Endothelial cell of umbilical vein (primary cell): ENCODE data around the gene MAP2K5. TPM values are rescaled to one million over a fixed set of nuclear protein-coding genes. Genes with fewer than 3 reads are reported as not detected.

Source experiments
- BruUV-seq: library from RNA; stranded (reverse); fragments of 400-500 nt; replicated peaks from 2 replicates; lab custom pipeline; 2021; lab: Mats Ljungman, UMichigan
- CTCF ChIA-PET: fragments of 300-600, 350-600 bp; sonication (Branson Sonifier 250); formaldehyde crosslinking; loops from one replicate; lab custom pipeline; 2021; ENCODE audit warnings: antibody characterized with exemption, inconsistent platforms; lab: Charles Lee
- POLR2A ChIA-PET: fragments of 300-600, 350-600 bp; sonication (Branson Sonifier 250); formaldehyde crosslinking; loops from one replicate; lab custom pipeline; 2021; ENCODE audit warnings: antibody characterized with exemption, inconsistent platforms; lab: Charles Lee
- DNase-seq: peaks from one replicate; pipeline ENCODE4 v3.0.0-alpha.2; 2011; ENCODE audit warnings: low read depth, low spot score
- FAIRE-seq: peaks from 2 replicates; lab custom pipeline; 2011; peaks lifted over from hg19 to GRCh38; lab: Jason Lieb, UNC
- H2AFZ ChIP-seq: 2 replicates; pipeline ENCODE4 v1.6.0; 2012; ENCODE audit warnings: low read depth, low read length, control low read depth, inconsistent platforms
- H3K27ac ChIP-seq: 2 replicates; pipeline ENCODE4 v1.5.1; 2011; ENCODE audit warnings: low read depth, mild to moderate bottlenecking, control low read depth, low read length, moderate library complexity; ENCODE audit not compliant: insufficient read depth
- H3K27me3 ChIP-seq, 2 experiments: 2 replicates each; pipeline versions ENCODE4 v1.6.0 to v1.6.1; 2011; ENCODE audit warnings: low read length in 2 of 2, mixed read lengths in 1 of 2; ENCODE audit not compliant: control insufficient read depth in 2 of 2, insufficient read depth in 2 of 2
- H3K36me3 ChIP-seq, 2 experiments: 2 replicates in 1 of 2; 3 replicates in 1 of 2; pipeline ENCODE4 v1.5.1; 2011; ENCODE audit warnings: low read length in 2 of 2, mild to moderate bottlenecking in 1 of 2, moderate library complexity in 1 of 2; ENCODE audit not compliant: control insufficient read depth in 2 of 2, insufficient read depth in 2 of 2; ENCODE audit errors: extremely low read depth in 1 of 2
- H3K4me1 ChIP-seq: 3 replicates; pipeline ENCODE4 v1.5.1; 2011; ENCODE audit warnings: mild to moderate bottlenecking, low read length; ENCODE audit not compliant: control insufficient read depth, insufficient read depth; ENCODE audit errors: extremely low read depth
- H3K4me2 ChIP-seq: 2 replicates; pipeline ENCODE4 v1.6.1; 2011; ENCODE audit warnings: low read length, control low read depth, mixed read lengths; ENCODE audit not compliant: insufficient read depth
- H3K4me3 ChIP-seq, 3 experiments: fragments of 200-600 bp in 1 of 3; sonication (generic), shearing (Covaris generic) in 1 of 3; replicated peaks in 1 of 3; 2 replicates each; pipeline ENCODE4 v1.5.1; 2011 to 2016; ENCODE audit warnings: control low read depth in 3 of 3, low read length in 3 of 3, mild to moderate bottlenecking in 2 of 3, inconsistent platforms in 1 of 3, low read depth in 1 of 3, moderate library complexity in 1 of 3; ENCODE audit not compliant: insufficient read depth in 1 of 3
- H3K79me2 ChIP-seq: 2 replicates; pipeline ENCODE4 v1.6.0; 2012; ENCODE audit warnings: low read length, inconsistent platforms; ENCODE audit not compliant: control insufficient read depth, insufficient read depth
- H3K9ac ChIP-seq: replicated peaks from 2 replicates; pipeline ENCODE3; 2011; ENCODE audit warnings: low read length, control low read depth; ENCODE audit not compliant: insufficient read depth; ENCODE audit errors: extremely low read depth
- H3K9me1 ChIP-seq: replicated peaks from 3 replicates; pipeline ENCODE4 v1.6.0; 2011; ENCODE audit warnings: mild to moderate bottlenecking, low read length; ENCODE audit not compliant: control insufficient read depth, insufficient read depth; ENCODE audit errors: extremely low read depth
- H3K9me3 ChIP-seq: replicated peaks from 2 replicates; pipeline ENCODE4 v1.5.1; 2012; ENCODE audit warnings: low read length, inconsistent platforms; ENCODE audit not compliant: control insufficient read depth, insufficient read depth
- H4K20me1 ChIP-seq: replicated peaks from 2 replicates; pipeline ENCODE3; 2011; ENCODE audit warnings: mild to moderate bottlenecking, low read length; ENCODE audit not compliant: control insufficient read depth, insufficient read depth; ENCODE audit errors: extremely low read depth
- CTCF ChIP-seq, 2 donors: IDR thresholded peaks; 1 replicate in 1 of 2; 2 replicates in 1 of 2; pipeline ENCODE4 v1.5.1; 2011; ENCODE audit warnings: low read length in 2 of 2, mild to moderate bottlenecking in 2 of 2, moderate library complexity in 2 of 2, control low read depth in 1 of 2, inconsistent platforms in 1 of 2, low read depth in 1 of 2; ENCODE audit not compliant: insufficient read depth in 1 of 2; ENCODE audit errors: extremely low read depth in 1 of 2
- EZH2 ChIP-seq: IDR thresholded peaks from 2 replicates; pipeline ENCODE4 v1.6.1; 2012; ENCODE audit warnings: borderline replicate concordance, low read depth, mild to moderate bottlenecking, moderate library complexity, low read length, inconsistent platforms; ENCODE audit not compliant: severe bottlenecking
- FOS ChIP-seq: IDR thresholded peaks from 2 replicates; pipeline ENCODE4 v1.6.1; 2011; ENCODE audit warnings: mild to moderate bottlenecking, low read length, moderate library complexity, borderline replicate concordance; ENCODE audit not compliant: insufficient read depth
- GATA2 ChIP-seq: IDR thresholded peaks from 2 replicates; pipeline ENCODE4 v1.7.0; 2011; ENCODE audit warnings: low read depth, mild to moderate bottlenecking, moderate library complexity, mixed read lengths, low read length; ENCODE audit not compliant: insufficient read length, insufficient read depth
- JUN ChIP-seq: IDR thresholded peaks from 2 replicates; pipeline ENCODE4 v1.6.1; 2011; ENCODE audit warnings: borderline replicate concordance, low read depth; ENCODE audit not compliant: insufficient read length, insufficient read depth
- MYC ChIP-seq: IDR thresholded peaks from one replicate; pipeline ENCODE4 v1.6.1; 2011; ENCODE audit warnings: mild to moderate bottlenecking, low read depth, low read length
- POLR2A ChIP-seq: IDR thresholded peaks from 2 replicates; pipeline ENCODE4 v1.6.1; 2012; ENCODE audit warnings: low read depth, mild to moderate bottlenecking, control low read depth, low read length
- POLR2AphosphoS5 ChIP-seq: IDR thresholded peaks from 2 replicates; pipeline ENCODE4 v1.6.1; 2012; ENCODE audit warnings: low read depth, mild to moderate bottlenecking, control low read depth, low read length, moderate library complexity; ENCODE audit not compliant: insufficient read depth
- dilution Hi-C: fragments of 300-500 bp; cut with MboI; formaldehyde crosslinking; loops from one replicate; pipeline ENCODE4 v1.15.0; 2019; ENCODE audit warnings: low sequenced_read_pairs; ENCODE audit not compliant: extremely low pct_ligation_motif_present
- intact Hi-C: fragments of 100-400 bp; cut with micrococcal nuclease; formaldehyde crosslinking; loops from one replicate; pipeline ENCODE4 v1.10.0; 2022
- polyA plus RNA-seq, 4 experiments: library from polyadenylated mRNA; depleted of rRNA in 3 of 4; stranded (reverse) in 3 of 4; unstranded in 1 of 4; fragments of >200 nt; gene quantifications; 2 replicates each; pipeline versions ENCODE4 v1.2.1 to v1.2.3, GENCODE V29; 2011 to 2012; ENCODE audit warnings: missing spikeins in 1 of 4
- total RNA-seq: library from RNA; stranded (reverse); gene quantifications from 2 replicates; pipeline ENCODE4 v1.2.3, GENCODE V29; 2021

The MAP2K5 gene
- total and polyA plus RNA-seq, 2 donors (not counting 3 experiments of a cell fraction or from before 2014, with no cell fraction given): 4.9 to 24.7 TPM

GRCh38 chr15:67551207-67551743, 8.8 kb downstream of the MAP2K5 start:
- Histone ChIP-seq H3K9ac (no peak overlapping the region), H3K9me3 (no peaks in the 10 kb centered on the region), H3K27me3 (no peaks in the 10 kb centered on the region), H3K27ac (no peak overlapping the region), H3K79me2 (no peaks in the 10 kb centered on the region), H3K4me1 (no peaks in the 10 kb centered on the region), H3K4me3 (no peak overlapping the region), H3K4me2 (no peak overlapping the region), H3K36me3 (no peaks in the 10 kb centered on the region), H3K9me1 (no peaks in the 10 kb centered on the region), H2AFZ (no peak overlapping the region), H4K20me1 (no peaks in the 10 kb centered on the region)
- no peak for TF ChIP-seq POLR2AphosphoS5
- no peak for TF ChIP-seq MYC
- no peak for TF ChIP-seq JUN
- TF ChIP-seq GATA2: no peak
- TF ChIP-seq FOS: no peak
- no peak for TF ChIP-seq CTCF (IDR thresholded peaks at IDR 0.05; ENCODE audit: extremely low read depth in 1 of 2, insufficient read depth in 1 of 2, low read depth in 1 of 2, low read length in 2 of 2)
- dilution Hi-C loops (no loop called here), intact Hi-C loops (no loop called here)
- no TSS peak for BruUV-seq
- CTCF ChIA-PET: no interaction called here
- FAIRE-seq: peak; percentile 38
- POLR2A ChIA-PET: no interaction called here
- no peak for DNase-seq

GRCh38 chr15:67554580-67554979, 12.1 kb downstream of the MAP2K5 start:
- Histone ChIP-seq H4K20me1 (no peaks in the 10 kb centered on the region), H3K9me3 (no peaks in the 10 kb centered on the region), H3K9me1 (no peaks in the 10 kb centered on the region), H3K4me1 (no peaks in the 10 kb centered on the region), H3K4me3 (no peak overlapping the region), H3K4me2 (no peak overlapping the region), H3K27me3 (no peaks in the 10 kb centered on the region), H3K27ac (no peak overlapping the region), H2AFZ (no peak overlapping the region), H3K9ac (no peak overlapping the region), H3K36me3 (no peaks in the 10 kb centered on the region), H3K79me2 (no peaks in the 10 kb centered on the region)
- dilution Hi-C loops (no loop called here), intact Hi-C loops (no loop called here)
- ChIA-PET CTCF (no interaction called here), POLR2A (no interaction called here)
- TF ChIP-seq JUN (no peak), MYC (no peak), EZH2 (no peak), POLR2A (no peak)
- DNase-seq (no peak), FAIRE-seq (no peak)
- BruUV-seq: no TSS peak
